ENCODE data around the gene CES2.

GRCh38 chr16:66895999-66896398 is 39.3 kb upstream of the CES2 start:
- TF ChIP-seq BRF1 (IDR thresholded peaks at IDR 0.05; ENCODE audit: borderline replicate concordance, extremely low read depth, insufficient read length), result no peak
- TF ChIP-seq CTCF (IDR thresholded peaks at IDR 0.05 in 2 of 3, conservative IDR thresholded peaks at IDR 0.05 in 1 of 3; ENCODE audit: insufficient read depth in 2 of 3, low read depth in 1 of 3, low read length in 3 of 3), result no peak
- no peak for TF ChIP-seq ZNF24 (IDR thresholded peaks at IDR 0.05)
- TF ChIP-seq ZNF778 (CRISPR knock-in tag; IDR thresholded peaks at IDR 0.05), result no peak
- no peak for TF ChIP-seq NFE2L1 (tag; IDR thresholded peaks at IDR 0.05; ENCODE audit: borderline replicate concordance, low read depth)
